H54 (cell line): ENCODE data around the gene IL6R.
"Not testable (repeated sequence)": the region's sequence is repeated elsewhere in the genome, so short reads cannot be mapped to it uniquely, and the experiment has no call there.

Experiments
- DNase-seq: peaks from one replicate; pipeline ENCODE4 v3.0.0; 2011; ENCODE audit warnings: low spot score, mixed read lengths; ENCODE audit not compliant: insufficient read length
- FAIRE-seq: peaks from 3 replicates; lab custom pipeline; 2011; peaks lifted over from hg19 to GRCh38; lab: Jason Lieb, UNC
- POLR2A ChIP-seq: IDR thresholded peaks from 2 replicates; pipeline ENCODE4 v1.6.1; 2011; ENCODE audit warnings: low read depth, mild to moderate bottlenecking, low read length

The IL6R gene

GRCh38 chr1:154404984-154405746 is at the start of gene IL6R:
TSS of gene IL6R (plus strand) at chr1:154405343. CDS start at chr1:154405630, 287 bp downstream.
- peak; percentile 64 for TF ChIP-seq POLR2A
- DNase-seq, result peak; percentile 86
- no peak for FAIRE-seq

DNA sequence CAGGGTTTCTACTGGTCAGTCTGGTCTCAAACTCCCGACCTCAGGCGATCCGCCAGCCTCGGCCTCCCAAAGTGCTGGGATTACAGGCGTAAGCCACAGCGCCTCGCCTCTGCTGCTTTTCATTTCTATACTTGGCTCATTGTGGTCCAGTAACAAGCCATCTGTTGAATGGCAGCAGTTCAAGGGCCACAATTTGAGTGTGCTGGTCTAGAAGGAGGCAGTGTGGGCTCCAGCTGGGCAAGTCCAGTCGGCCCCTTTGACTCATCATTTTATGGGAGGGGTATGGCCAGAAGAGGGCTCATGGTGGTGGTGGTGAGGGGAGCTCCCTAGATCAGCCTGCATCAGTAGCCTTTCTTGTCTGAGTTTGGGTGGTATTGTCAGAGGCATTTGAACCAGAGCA is 46.6 kb upstream of the IL6R start:
- TF ChIP-seq POLR2A, result no peak
- FAIRE-seq (no peak), DNase-seq (no peak)

- FAIRE-seq (no peak), DNase-seq (no peak)
- no peak for TF ChIP-seq POLR2A
Observed at GRCh38 chr1:154360288-154360687, 44.9 kb upstream of the IL6R start.

DNA sequence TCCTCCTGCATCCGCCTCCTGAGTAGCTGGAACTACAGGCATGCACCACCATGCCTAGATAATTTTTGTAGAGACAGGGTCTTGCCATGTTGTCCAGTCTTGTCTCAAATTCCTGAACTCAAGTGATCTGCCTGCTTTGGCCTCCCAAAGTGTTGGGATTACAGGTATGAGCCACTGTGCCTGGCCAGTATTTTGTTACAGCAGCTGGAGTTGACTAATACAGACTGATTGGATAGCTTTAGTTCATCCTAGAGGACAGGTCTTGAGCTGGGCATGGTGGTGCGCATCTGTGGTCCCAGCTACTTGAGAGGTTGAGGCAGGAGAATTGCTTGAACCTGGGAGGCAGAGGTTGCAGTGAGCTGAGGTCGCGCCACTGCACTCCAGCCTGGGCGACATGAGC is 44.3 kb upstream of the IL6R start:
- not testable (repeated sequence) for FAIRE-seq, DNase-seq

DNA sequence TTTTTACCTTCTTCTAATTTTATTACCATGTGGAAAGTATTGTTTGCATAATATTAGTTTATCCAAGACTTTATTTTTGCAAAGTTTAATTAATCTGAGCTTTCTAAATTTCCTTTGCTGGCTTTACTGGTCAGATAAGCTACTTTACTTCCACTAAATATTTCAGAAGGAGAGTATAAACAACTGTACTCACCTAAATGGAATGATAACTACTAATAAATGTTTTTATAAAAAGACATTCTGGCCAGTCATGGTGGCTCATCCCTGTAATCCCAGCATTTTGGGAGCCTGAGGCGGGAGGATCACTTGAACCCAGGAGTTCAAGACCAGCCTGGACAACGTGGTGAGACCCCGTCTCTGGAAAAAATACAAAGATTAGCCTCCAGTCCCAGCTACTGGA is 43.8 kb upstream of the IL6R start:
- no peak for FAIRE-seq
- TF ChIP-seq POLR2A, result no peak
- no peak for DNase-seq

DNA sequence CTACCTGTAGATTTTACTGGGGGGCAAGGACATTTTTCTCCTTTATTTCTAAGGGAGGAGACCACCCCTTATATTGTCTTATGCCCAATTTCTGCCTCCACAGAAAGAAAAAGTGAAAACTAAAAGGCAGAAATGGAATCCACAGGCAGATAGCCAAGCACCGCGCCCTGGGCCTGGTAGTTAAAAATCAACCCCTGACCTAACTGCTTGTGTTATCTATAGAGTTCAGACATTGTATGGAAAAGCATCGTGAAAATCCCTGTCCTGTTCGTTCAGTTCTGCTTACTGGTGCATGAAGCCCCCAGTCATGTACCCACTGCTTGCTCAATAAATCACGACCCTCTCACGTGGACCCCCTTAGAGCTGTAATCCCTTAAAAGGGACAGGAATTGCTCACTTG is 33.7 kb upstream of the IL6R start:
- TF ChIP-seq POLR2A, result no peak
- DNase-seq, result no peak
- FAIRE-seq, result no peak

GRCh38 chr1:154373777-154374357 is 31.3 kb upstream of the IL6R start:
- not testable (repeated sequence) for DNase-seq, FAIRE-seq

DNA sequence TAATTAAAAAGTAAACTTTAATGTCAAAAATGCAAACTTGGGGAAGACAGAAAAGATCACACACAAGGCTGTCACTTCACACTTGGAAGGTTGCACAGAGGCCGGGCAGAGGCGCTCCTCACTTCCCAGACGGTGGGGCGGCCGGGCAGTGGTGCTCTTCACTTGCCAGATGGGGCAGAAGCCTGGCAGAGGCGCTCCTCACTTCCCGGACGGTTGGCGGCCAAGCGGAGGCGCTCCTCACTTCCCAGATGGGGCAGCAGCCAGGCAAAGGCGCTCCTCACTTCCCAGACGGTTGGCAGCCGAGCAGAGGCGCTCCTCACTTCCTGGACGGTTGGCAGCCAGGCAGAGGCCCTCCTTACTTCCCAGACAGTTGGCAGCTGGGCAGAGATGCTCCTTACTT is 25.8 kb upstream of the IL6R start:
- no peak for DNase-seq
- no peak for TF ChIP-seq POLR2A
- no peak for FAIRE-seq

- FAIRE-seq (no peak), DNase-seq (no peak)
- TF ChIP-seq POLR2A, result no peak
Observed at GRCh38 chr1:154384650-154385489, 20.3 kb upstream of the IL6R start.

- no peak for FAIRE-seq
- no peak for TF ChIP-seq POLR2A
- DNase-seq, result no peak
Observed at GRCh38 chr1:154386643-154387352, 18.3 kb upstream of the IL6R start.

GRCh38 chr1:154391086-154391770 is 13.9 kb upstream of the IL6R start:
- TF ChIP-seq POLR2A, result no peak
- DNase-seq, result no peak
- no peak for FAIRE-seq

GRCh38 chr1:154398141-154398540 is 7.0 kb upstream of the IL6R start:
- FAIRE-seq (no peak), DNase-seq (no peak)
- TF ChIP-seq POLR2A, result no peak

DNA sequence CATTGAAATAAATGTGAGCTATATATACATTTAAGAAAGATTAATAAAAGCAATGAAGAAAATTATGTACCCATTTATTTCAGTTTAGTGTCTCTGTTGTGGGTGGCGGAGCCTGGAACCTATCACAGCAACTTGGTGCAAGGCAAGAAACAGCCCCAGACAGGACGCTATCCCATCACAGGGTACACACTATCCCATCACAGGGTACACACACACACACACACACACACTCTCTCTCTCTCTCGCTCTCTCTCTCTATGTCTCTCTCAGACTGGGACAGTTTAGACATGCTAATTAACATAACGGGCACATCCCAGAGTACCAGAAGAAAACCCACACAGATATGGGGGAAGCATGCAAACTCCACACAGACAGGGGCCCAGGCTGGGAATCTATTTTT is 6.5 kb upstream of the IL6R start:
- TF ChIP-seq POLR2A, result no peak
- DNase-seq (no peak), FAIRE-seq (no peak)
